ENCODE results near the gene CTNND2. TPM values are rescaled to one million over a fixed set of nuclear protein-coding genes. Genes with fewer than 3 reads are reported as not detected.

CTNND2 gene
- total RNA-seq, 1 experiment from 2014 or later, result 7.0 TPM

GRCh38 chr5:11394933-11395332 lies 509.3 kb downstream of the CTNND2 start:
- no peaks in the 10 kb centered on the region for H3K9me3 Mint-ChIP-seq
- Histone ChIP-seq H3K4me1 (ENCODE audit: insufficient read depth, low read length) (no peaks in the 10 kb centered on the region), H2AK5ac (ENCODE audit: insufficient read length, low read length) (no peak overlapping the region), H3K9me3 (ENCODE audit: control insufficient read depth, low read depth, low read length) (no peaks in the 10 kb centered on the region), H4K91ac (ENCODE audit: insufficient read length, low read depth, low read length) (no peak overlapping the region), H4K5ac (ENCODE audit: insufficient read length, low read depth, low read length) (no peak overlapping the region), H3K18ac (ENCODE audit: insufficient read length, low read depth, low read length) (no peak overlapping the region), H3K9ac (ENCODE audit: extremely low read depth, insufficient read length, low read length) (no peak overlapping the region), H3K4ac (ENCODE audit: low read depth, low read length) (no peak overlapping the region), H3K79me2 (ENCODE audit: insufficient read depth, low read length) (no peaks in the 10 kb centered on the region), H2BK15ac (ENCODE audit: low read depth, low read length) (no peak overlapping the region), H3K79me1 (ENCODE audit: insufficient read depth, low read depth, low read length, poor library complexity, severe bottlenecking) (no peaks in the 10 kb centered on the region), H3K14ac (ENCODE audit: insufficient read depth, low read length) (no peak overlapping the region), H4K8ac (replicated peaks; ENCODE audit: insufficient read length, low read depth, low read length) (no peak overlapping the region), H3K4me2 (ENCODE audit: insufficient read depth, insufficient read length, low read length) (no peak overlapping the region), H3K56ac (ENCODE audit: insufficient read length, low read depth, low read length) (no peak overlapping the region), H2BK120ac (ENCODE audit: low read depth, low read length, poor library complexity, severe bottlenecking) (no peak overlapping the region), H2BK5ac (ENCODE audit: insufficient read length, low read length) (no peak overlapping the region), H2BK12ac (ENCODE audit: insufficient read length, low read depth, low read length) (no peak overlapping the region), H4K20me1 (ENCODE audit: control insufficient read depth, insufficient read depth, insufficient read length) (no peaks in the 10 kb centered on the region), H2BK20ac (ENCODE audit: low read depth, low read length, poor library complexity, severe bottlenecking) (no peak overlapping the region), H3K23ac (ENCODE audit: insufficient read length, low read depth, low read length) (no peak overlapping the region), H3K23me2 (ENCODE audit: insufficient read length, low read depth, low read length, poor library complexity, severe bottlenecking) (no peaks in the 10 kb centered on the region), H2AFZ (ENCODE audit: low read length) (no peak overlapping the region), H3K27me3 (ENCODE audit: insufficient read depth, low read length) (no peaks in the 10 kb centered on the region), H3T11ph (ENCODE audit: low read length) (no peak overlapping the region), H3K27ac (ENCODE audit: insufficient read length, low read depth, low read length) (no peak overlapping the region)
- H3K4me3 Mint-ChIP-seq, result no peak overlapping the region
- H3K27me3 Mint-ChIP-seq (ENCODE audit: low read depth), result peaks cover 50% of the 10 kb centered on the region
- no peak for DNase-seq
- no peaks in the 10 kb centered on the region for H3K36me3 Mint-ChIP-seq (ENCODE audit: insufficient read depth in 1 of 3, low read depth in 3 of 3)
- WGBS (ENCODE audit: extremely low coverage, insufficient read length, low lambda C conversion rate), result no CpG with 5 or more reads among the region's 5 CpGs
- no peak overlapping the region for H3K27ac Mint-ChIP-seq
- H3K4me1 Mint-ChIP-seq, result no peaks in the 10 kb centered on the region
- TF ChIP-seq CTCF (conservative IDR thresholded peaks at IDR 0.05), result no peak
